ENCODE measurements around the gene TCF12.

Gene TCF12

GRCh38 chr15:57218826-57219576, 300.6 kb downstream of the TCF12 start:
- DNase-seq (ENCODE audit: low read depth) = no peak

GRCh38 chr15:57220205-57220604, 301.8 kb downstream of the TCF12 start:
- DNase-seq (ENCODE audit: low read depth) = no peak

- DNase-seq (ENCODE audit: low read depth) = no peak
Observed at GRCh38 chr15:57221134-57221533, 302.7 kb downstream of the TCF12 start.

GRCh38 chr15:57223345-57223744, 304.9 kb downstream of the TCF12 start:
- no peak for DNase-seq (ENCODE audit: low read depth)

- DNase-seq (ENCODE audit: low read depth) = no peak
Observed at GRCh38 chr15:57223887-57224286, 305.4 kb downstream of the TCF12 start.

GRCh38 chr15:57224664-57225063, 306.2 kb downstream of the TCF12 start:
- no peak for DNase-seq (ENCODE audit: low read depth)

GRCh38 chr15:57227166-57227565, 308.7 kb downstream of the TCF12 start:
- no peak for DNase-seq (ENCODE audit: low read depth)

- no peak for DNase-seq (ENCODE audit: low read depth)
Observed at GRCh38 chr15:57227899-57228298, 309.5 kb downstream of the TCF12 start.

- no peak for DNase-seq (ENCODE audit: low read depth)
Observed at GRCh38 chr15:57228395-57228794, 310.0 kb downstream of the TCF12 start.

- DNase-seq (ENCODE audit: low read depth) = no peak
Observed at GRCh38 chr15:57229051-57229450, 310.6 kb downstream of the TCF12 start.

GRCh38 chr15:57231559-57231958, 313.1 kb downstream of the TCF12 start:
- no peak for DNase-seq (ENCODE audit: low read depth)

- DNase-seq (ENCODE audit: low read depth) = no peak
Observed at GRCh38 chr15:57234156-57234555, 315.7 kb downstream of the TCF12 start.

GRCh38 chr15:57235186-57235585, 316.7 kb downstream of the TCF12 start:
- DNase-seq (ENCODE audit: low read depth) = no peak

- DNase-seq (ENCODE audit: low read depth) = no peak
Observed at GRCh38 chr15:57235873-57236272, 317.4 kb downstream of the TCF12 start.

- DNase-seq (ENCODE audit: low read depth) = no peak
Observed at GRCh38 chr15:57236561-57237300, 318.3 kb downstream of the TCF12 start.

GRCh38 chr15:57237301-57237642, 318.8 kb downstream of the TCF12 start:
- DNase-seq (ENCODE audit: low read depth) = no peak

- DNase-seq (ENCODE audit: low read depth) = no peak
Observed at GRCh38 chr15:57237676-57238075, 319.2 kb downstream of the TCF12 start.

GRCh38 chr15:57245130-57245529, 326.7 kb downstream of the TCF12 start:
- DNase-seq (ENCODE audit: low read depth) = no peak

GRCh38 chr15:57245714-57246113, 327.3 kb downstream of the TCF12 start:
- DNase-seq (ENCODE audit: low read depth) = no peak

- DNase-seq (ENCODE audit: low read depth) = no peak
Observed at GRCh38 chr15:57248074-57248473, 329.6 kb downstream of the TCF12 start.

- no peak for DNase-seq (ENCODE audit: low read depth)
Observed at GRCh38 chr15:57251308-57251707, 332.9 kb downstream of the TCF12 start.

GRCh38 chr15:57251941-57252340, 333.5 kb downstream of the TCF12 start:
- no peak for DNase-seq (ENCODE audit: low read depth)

GRCh38 chr15:57253082-57253481, 334.6 kb downstream of the TCF12 start:
- DNase-seq (ENCODE audit: low read depth) = no peak

GRCh38 chr15:57253500-57253899, 335.1 kb downstream of the TCF12 start:
- no peak for DNase-seq (ENCODE audit: low read depth)

All from T follicular helper cell (primary cell).